Liver (tissue), 9 donors: ENCODE measurements around the gene TRIM26. TPM values are rescaled to one million over a fixed set of nuclear protein-coding genes. Genes with fewer than 3 reads are reported as not detected.

ENCODE experiments used
- DNase-seq: peaks from one replicate; pipeline ENCODE4 v3.0.0-alpha.2; 2017; ENCODE audit warnings: low spot score
- H3K27ac ChIP-seq, 2 donors: one replicate each; pipeline ENCODE4 v1.7.0; 2013; ENCODE audit warnings: inconsistent platforms in 2 of 2, low read length in 2 of 2, control low read depth in 1 of 2, low read depth in 1 of 2, mild to moderate bottlenecking in 1 of 2
- H3K27me3 ChIP-seq, 4 donors: one replicate each; pipeline versions ENCODE4 v1.6.1 to v1.7.0; 2013; ENCODE audit warnings: low read length in 3 of 4, inconsistent platforms in 1 of 4, mild to moderate bottlenecking in 1 of 4, moderate library complexity in 1 of 4; ENCODE audit not compliant: control insufficient read depth in 4 of 4, insufficient read depth in 4 of 4
- H3K36me3 ChIP-seq, 4 donors: one replicate each; pipeline versions ENCODE4 v1.6.1 to v1.7.0; 2013; ENCODE audit warnings: low read length in 3 of 4, mild to moderate bottlenecking in 3 of 4, low read depth in 1 of 4, moderate library complexity in 1 of 4; ENCODE audit not compliant: control insufficient read depth in 4 of 4, insufficient read depth in 3 of 4
- H3K4me1 ChIP-seq, 4 donors: one replicate each; pipeline versions ENCODE4 v1.6.1 to v1.7.0; 2013; ENCODE audit warnings: low read length in 3 of 4, mild to moderate bottlenecking in 3 of 4, moderate library complexity in 1 of 4; ENCODE audit not compliant: control insufficient read depth in 4 of 4, insufficient read depth in 4 of 4
- H3K4me3 ChIP-seq, 3 donors: one replicate each; pipeline versions ENCODE4 v1.6.1 to v1.7.0; 2013; ENCODE audit warnings: low read length in 3 of 3, control low read depth in 1 of 3, low read depth in 1 of 3, mild to moderate bottlenecking in 1 of 3
- H3K9ac ChIP-seq, 2 donors: one replicate each; pipeline ENCODE4 v1.7.0; 2013; ENCODE audit warnings: low read length in 2 of 2, mild to moderate bottlenecking in 2 of 2, moderate library complexity in 2 of 2, control low read depth in 1 of 2, low read depth in 1 of 2
- H3K9me3 ChIP-seq, 4 donors: one replicate each; pipeline versions ENCODE4 v1.6.1 to v1.7.0; 2013; ENCODE audit warnings: low read length in 3 of 4; ENCODE audit not compliant: control insufficient read depth in 4 of 4
- ATF3 ChIP-seq: IDR thresholded peaks from 2 replicates; pipeline ENCODE4 v1.6.1; 2016; ENCODE audit warnings: antibody characterized with exemption
- CTCF ChIP-seq: fragments of 150-350 bp; IDR thresholded peaks from 2 replicates; pipeline ENCODE4 v1.5.1; 2017; ENCODE audit warnings: improper control_type of control experiment, low read depth, low read length; ENCODE audit not compliant: missing input control
- EGR1 ChIP-seq, 2 donors: IDR thresholded peaks; 2 replicates each; pipeline ENCODE4 v1.6.1; 2016 to 2018; ENCODE audit warnings: antibody characterized with exemption in 2 of 2, low read depth in 2 of 2
- FOXA1 ChIP-seq: IDR thresholded peaks from 2 replicates; pipeline ENCODE4 v1.6.1; 2016; ENCODE audit warnings: antibody characterized with exemption
- FOXA2 ChIP-seq: IDR thresholded peaks from 2 replicates; pipeline ENCODE4 v1.6.1; 2016; ENCODE audit warnings: antibody characterized with exemption
- GABPA ChIP-seq, 2 donors: IDR thresholded peaks in 1 of 2; conservative IDR thresholded peaks in 1 of 2; 2 replicates each; pipeline ENCODE4 v1.6.1; 2016; ENCODE audit warnings: antibody characterized with exemption in 2 of 2, mild to moderate bottlenecking in 1 of 2, moderate library complexity in 1 of 2
- HNF4A ChIP-seq, 2 donors: conservative IDR thresholded peaks; 2 replicates each; pipeline ENCODE4 v1.6.1; 2016; ENCODE audit warnings: antibody characterized with exemption in 2 of 2, mild to moderate bottlenecking in 2 of 2
- HNF4G ChIP-seq: IDR thresholded peaks from 2 replicates; pipeline ENCODE4 v1.6.1; 2016; ENCODE audit warnings: antibody characterized with exemption
- JUND ChIP-seq, 2 donors: IDR thresholded peaks; 2 replicates each; pipeline ENCODE4 v1.6.1; 2016; ENCODE audit warnings: antibody characterized with exemption in 2 of 2
- MAX ChIP-seq: IDR thresholded peaks from 2 replicates; pipeline ENCODE4 v1.6.1; 2016; ENCODE audit warnings: antibody characterized with exemption
- NR2F2 ChIP-seq: IDR thresholded peaks from 2 replicates; pipeline ENCODE4 v1.6.1; 2016; ENCODE audit warnings: antibody characterized with exemption
- RAD21 ChIP-seq, 2 donors: IDR thresholded peaks; 2 replicates each; pipeline ENCODE4 v1.6.1; 2016; ENCODE audit warnings: antibody characterized with exemption in 2 of 2, mild to moderate bottlenecking in 2 of 2
- REST ChIP-seq: IDR thresholded peaks from 2 replicates; pipeline ENCODE4 v1.6.1; 2016; ENCODE audit warnings: antibody characterized with exemption, mild to moderate bottlenecking
- RXRA ChIP-seq, 2 donors: IDR thresholded peaks; 2 replicates each; pipeline ENCODE4 v1.6.1; 2017 to 2018; ENCODE audit warnings: antibody characterized with exemption in 2 of 2, mild to moderate bottlenecking in 1 of 2
- SP1 ChIP-seq: IDR thresholded peaks from 2 replicates; pipeline ENCODE4 v1.6.1; 2018; ENCODE audit warnings: antibody characterized with exemption, mild to moderate bottlenecking
- TAF1 ChIP-seq: conservative IDR thresholded peaks from 2 replicates; pipeline ENCODE4 v1.6.1; 2016; ENCODE audit warnings: antibody characterized with exemption, mild to moderate bottlenecking
- YY1 ChIP-seq: IDR thresholded peaks from 2 replicates; pipeline ENCODE4 v1.6.1; 2016; ENCODE audit warnings: antibody characterized with exemption, mild to moderate bottlenecking
- ZBTB33 ChIP-seq: IDR thresholded peaks from 2 replicates; pipeline ENCODE4 v1.6.1; 2016; ENCODE audit warnings: antibody characterized with exemption
- WGBS: extraction: QIAGEN DNeasy Blood & Tissue Kit; methylation state at CpG from one replicate; pipeline ENCODE4 v1.1.7; 2013; 5-methylcytosine and 5-hydroxymethylcytosine counted together
- polyA plus RNA-seq, 2 donors: library from polyadenylated mRNA; stranded (reverse) in 1 of 2; unstranded in 1 of 2; fragments of 200-250 nt in 1 of 2; fragments of >200 nt in 1 of 2; fragmentation: Nextera tagmentation in 1 of 2; extraction: Ambion mirVana in 1 of 2; gene quantifications; one replicate each; pipeline versions ENCODE4 v1.2.1 to v1.2.3, GENCODE V29; 2013 to 2015
- total RNA-seq, 2 donors: library from RNA; depleted of rRNA; stranded (reverse); fragments of >200 nt; gene quantifications; one replicate each; pipeline ENCODE4 v1.2.3, GENCODE V29; 2014
- donor health status: healthy.
- donor health status: healthy.
- donor health status: healthy.
- donor health status: healthy.
- donor health status: healthy.

TRIM26 gene
- total and polyA plus RNA-seq, 4 donors = 14.9 to 50.1 (median 23.9) TPM

- H3K27me3 ChIP-seq = no peaks in the 10 kb centered on the region
- DNase-seq = no peak
- peaks cover 0 to 5% (median 4%) of the 10 kb centered on the region in 4 donors for H3K36me3 ChIP-seq
- H3K4me3 ChIP-seq = peak overlapping the region in 1 of 3 donors; percentile 38
- H3K4me1 ChIP-seq = peaks cover 0 to 16% (median 5%) of the 10 kb centered on the region in 4 donors
- TF ChIP-seq EGR1 (IDR thresholded peaks at IDR 0.05; ENCODE audit: low read depth in 2 of 2) (no peak), NR2F2 (no peak), HNF4G (no peak), MAX (no peak), FOXA1 (no peak), TAF1 (no peak), RAD21 (IDR thresholded peaks at IDR 0.05) (no peak), RXRA (IDR thresholded peaks at IDR 0.05) (no peak), YY1 (no peak), GABPA (IDR thresholded peaks at IDR 0.05 in 1 of 2, conservative IDR thresholded peaks at IDR 0.05 in 1 of 2) (no peak), ATF3 (no peak), ZBTB33 (no peak)
- H3K9ac ChIP-seq = no peak overlapping the region
- H3K9me3 ChIP-seq = no peaks in the 10 kb centered on the region
- 65% methylated on average over 12 of the region's 12 CpGs for WGBS
- H3K27ac ChIP-seq = peak overlapping the region; percentile 74 to 86
Observed at GRCh38 chr6:30162265-30163089, 50.7 kb downstream of the TRIM26 start.

- peak; percentile 81 for DNase-seq
- H3K27me3 ChIP-seq = no peaks in the 10 kb centered on the region
- peaks cover 0 to 26% (median 5%) of the 10 kb centered on the region in 4 donors for H3K4me1 ChIP-seq
- WGBS = 89% methylated on average over 4 of the region's 4 CpGs
- TF ChIP-seq GABPA (IDR thresholded peaks at IDR 0.05 in 1 of 2, conservative IDR thresholded peaks at IDR 0.05 in 1 of 2) (no peak), REST (no peak), HNF4A (conservative IDR thresholded peaks at IDR 0.05) (no peak), ATF3 (no peak), HNF4G (no peak), FOXA1 (no peak), MAX (no peak), RXRA (IDR thresholded peaks at IDR 0.05) (no peak), EGR1 (IDR thresholded peaks at IDR 0.05; ENCODE audit: low read depth in 2 of 2) (no peak), ZBTB33 (no peak), YY1 (no peak), RAD21 (IDR thresholded peaks at IDR 0.05) (no peak), SP1 (no peak), NR2F2 (no peak), FOXA2 (no peak), TAF1 (no peak), JUND (IDR thresholded peaks at IDR 0.05) (no peak), CTCF (no peak)
- H3K9me3 ChIP-seq = no peaks in the 10 kb centered on the region
- H3K4me3 ChIP-seq = no peak within 1 kb of the TSS
- no peaks in the 10 kb centered on the region for H3K36me3 ChIP-seq
- no peak within 1 kb of the TSS for H3K9ac ChIP-seq
- no peak within 1 kb of the TSS for H3K27ac ChIP-seq
Observed at GRCh38 chr6:30160785-30161531, 52.2 kb downstream of the TRIM26 start, which contains the start of gene TRIM10. Gene TRIM10 (minus strand): TSS chr6:30161211. CDS start chr6:30160858, 353 bp downstream.
